IMR-90 (cell line): ENCODE results near the gene PRMT5.

ENCODE experiments used
- CEBPB ChIP-seq: IDR thresholded peaks from 2 replicates; pipeline ENCODE4 v1.6.1; 2012; ENCODE audit warnings: low read depth, low read length, improper control_type of control experiment
- CTCF ChIP-seq: conservative IDR thresholded peaks from 2 replicates; pipeline ENCODE4 v1.5.1; 2012; ENCODE audit warnings: mild to moderate bottlenecking, low read depth, low read length, improper control_type of control experiment
- ELK1 ChIP-seq: fragments of 150-350 bp; IDR thresholded peaks from 2 replicates; pipeline ENCODE4 v1.6.1; 2016; ENCODE audit warnings: low read depth, mild to moderate bottlenecking, low read length, moderate library complexity, borderline replicate concordance
- FOS ChIP-seq: fragments of 150-350 bp; IDR thresholded peaks from 2 replicates; pipeline ENCODE4 v1.6.1; 2016; ENCODE audit warnings: low read depth, low read length
- MAFK ChIP-seq: IDR thresholded peaks from 2 replicates; pipeline ENCODE4 v1.6.1; 2012; ENCODE audit warnings: low read depth, low read length, improper control_type of control experiment
- MXI1 ChIP-seq: IDR thresholded peaks from 2 replicates; pipeline ENCODE4 v1.6.1; 2012; ENCODE audit warnings: low read depth, mild to moderate bottlenecking, low read length, moderate library complexity, borderline replicate concordance
- NFE2L2 ChIP-seq: fragments of 150-350 bp; IDR thresholded peaks from 2 replicates; pipeline ENCODE4 v1.6.1; 2016; ENCODE audit warnings: low read depth, mild to moderate bottlenecking, low read length
- POLR2A ChIP-seq: IDR thresholded peaks from 2 replicates; pipeline ENCODE4 v1.6.1; 2012; ENCODE audit warnings: mild to moderate bottlenecking, low read depth, low read length

GRCh38 chr14:22966783-22967269, 37.6 kb upstream of the PRMT5 start:
- TF ChIP-seq POLR2A (no peak), MXI1 (no peak), CTCF (no peak), CEBPB (no peak), MAFK (no peak), FOS (no peak), ELK1 (no peak), NFE2L2 (no peak)
